NT2/D1 (cell line): ENCODE measurements around the gene EML6.

Experiments used
- DNase-seq: peaks from one replicate; pipeline ENCODE4 v3.0.0-alpha.2; 2011; ENCODE audit warnings: low read depth, low spot score
- H3K27me3 ChIP-seq: 2 replicates; pipeline ENCODE4 v1.6.0; 2011; ENCODE audit warnings: mild to moderate bottlenecking; ENCODE audit not compliant: insufficient read length, insufficient read depth
- H3K36me3 ChIP-seq: 2 replicates; pipeline ENCODE4 v1.6.1; 2011; ENCODE audit warnings: mild to moderate bottlenecking, low read length, mixed read lengths; ENCODE audit not compliant: insufficient read depth, insufficient read length
- H3K4me1 ChIP-seq: 2 replicates; pipeline ENCODE4 v1.5.1; 2011; ENCODE audit not compliant: insufficient read depth, insufficient read length
- H3K4me3 ChIP-seq: 2 replicates; pipeline ENCODE4 v1.5.1; 2011; ENCODE audit warnings: low read depth; ENCODE audit not compliant: insufficient read length
- H3K9ac ChIP-seq: 2 replicates; pipeline ENCODE4 v1.6.0; 2011; ENCODE audit warnings: low read depth; ENCODE audit not compliant: insufficient read length
- H3K9me3 ChIP-seq: 2 replicates; pipeline ENCODE4 v1.5.1; 2011; ENCODE audit warnings: mild to moderate bottlenecking, low read length; ENCODE audit not compliant: insufficient read depth
- SUZ12 ChIP-seq: IDR thresholded peaks from 2 replicates; pipeline ENCODE4 v1.6.1; 2011; ENCODE audit not compliant: insufficient read length, insufficient read depth; ENCODE audit errors: extremely low read depth
- YY1 ChIP-seq: IDR thresholded peaks from 2 replicates; pipeline ENCODE4 v1.6.1; 2011; ENCODE audit not compliant: insufficient read length, insufficient read depth
- ZNF274 ChIP-seq: IDR thresholded peaks from 2 replicates; pipeline ENCODE4 v1.6.1; 2011; ENCODE audit warnings: mild to moderate bottlenecking, low read depth, low read length

EML6 gene

GRCh38 chr2:54735636-54736035, 12.2 kb downstream of the EML6 start:
- H3K27me3 ChIP-seq = no peaks in the 10 kb centered on the region
- no peak overlapping the region for H3K4me3 ChIP-seq
- H3K4me1 ChIP-seq = no peaks in the 10 kb centered on the region
- TF ChIP-seq ZNF274 = no peak
- no peaks in the 10 kb centered on the region for H3K36me3 ChIP-seq
- DNase-seq = no peak
- H3K9me3 ChIP-seq = peaks cover 19% of the 10 kb centered on the region
- no peak overlapping the region for H3K9ac ChIP-seq

GRCh38 chr2:54738281-54738680, 14.8 kb downstream of the EML6 start:
- H3K27me3 ChIP-seq = no peaks in the 10 kb centered on the region
- H3K4me1 ChIP-seq = no peaks in the 10 kb centered on the region
- TF ChIP-seq ZNF274 (no peak), YY1 (no peak), SUZ12 (no peak)
- H3K9ac ChIP-seq = no peak overlapping the region
- 0 out of 2 replicates have a peak, but pooled peaks cover under 1% of the 10 kb centered on the region for H3K9me3 ChIP-seq
- DNase-seq = no peak
- H3K4me3 ChIP-seq = no peak overlapping the region
- no peaks in the 10 kb centered on the region for H3K36me3 ChIP-seq

- H3K4me1 ChIP-seq = no peaks in the 10 kb centered on the region
- DNase-seq = no peak
- H3K9me3 ChIP-seq = no peaks in the 10 kb centered on the region
- H3K9ac ChIP-seq = no peak overlapping the region
- H3K27me3 ChIP-seq = no peaks in the 10 kb centered on the region
- TF ChIP-seq SUZ12 = no peak
- no peak for TF ChIP-seq ZNF274
- H3K36me3 ChIP-seq = no peaks in the 10 kb centered on the region
- no peak overlapping the region for H3K4me3 ChIP-seq
Observed at GRCh38 chr2:54740333-54740732, 16.9 kb downstream of the EML6 start.

- Histone ChIP-seq H3K4me1 (no peaks in the 10 kb centered on the region), H3K36me3 (no peaks in the 10 kb centered on the region), H3K9ac (no peak overlapping the region), H3K4me3 (no peak overlapping the region), H3K27me3 (no peaks in the 10 kb centered on the region), H3K9me3 (no peaks in the 10 kb centered on the region)
- TF ChIP-seq ZNF274 (no peak), YY1 (no peak), SUZ12 (no peak)
- no peak for DNase-seq
Observed at GRCh38 chr2:54741250-54741649, 17.8 kb downstream of the EML6 start.

- H3K27me3 ChIP-seq = no peaks in the 10 kb centered on the region
- no peak for DNase-seq
Observed at GRCh38 chr2:54750040-54750439, 26.6 kb downstream of the EML6 start.

GRCh38 chr2:54752439-54752838, 29.0 kb downstream of the EML6 start:
- no peak overlapping the region for H3K9ac ChIP-seq
- no peaks in the 10 kb centered on the region for H3K27me3 ChIP-seq
- no peaks in the 10 kb centered on the region for H3K36me3 ChIP-seq
- H3K4me1 ChIP-seq = peaks cover 2% of the 10 kb centered on the region
- no peaks in the 10 kb centered on the region for H3K9me3 ChIP-seq
- no peak for DNase-seq
- H3K4me3 ChIP-seq = no peak overlapping the region
- no peak for TF ChIP-seq YY1
- no peak for TF ChIP-seq SUZ12
- TF ChIP-seq ZNF274 = no peak

More at GRCh38 chr2:54750040-54750439, 26.6 kb downstream of the EML6 start:
- Histone ChIP-seq H3K9me3 (no peaks in the 10 kb centered on the region), H3K36me3 (no peaks in the 10 kb centered on the region), H3K9ac (no peak overlapping the region), H3K4me1 (no peaks in the 10 kb centered on the region), H3K4me3 (no peak overlapping the region)
- TF ChIP-seq YY1 = no peak
- TF ChIP-seq ZNF274 = no peak
- no peak for TF ChIP-seq SUZ12

- no peak overlapping the region for H3K9ac ChIP-seq
- no peak for TF ChIP-seq SUZ12
Observed at GRCh38 chr2:54755641-54756326, 32.3 kb downstream of the EML6 start.

More at GRCh38 chr2:54755641-54756326, 32.3 kb downstream of the EML6 start:
- H3K36me3 ChIP-seq = no peaks in the 10 kb centered on the region
- H3K4me3 ChIP-seq = no peak overlapping the region
- no peaks in the 10 kb centered on the region for H3K9me3 ChIP-seq
- DNase-seq = no peak
- H3K4me1 ChIP-seq = peaks cover 2% of the 10 kb centered on the region
- no peaks in the 10 kb centered on the region for H3K27me3 ChIP-seq
